HG03060 (cell line): ENCODE data around the gene VPS13D.
"Not testable (repeated sequence)": the region's sequence is repeated elsewhere in the genome, so short reads cannot be mapped to it uniquely, and the experiment has no call there.

Source experiments
- ATAC-seq: cut with Tn5 transposase; IDR thresholded peaks from one replicate; pipeline ENCODE4 v1.9.1; 2021; ENCODE audit warnings: low read depth, moderate number of reproducible peaks; ENCODE audit not compliant: unreplicated experiment

VPS13D gene

GRCh38 chr1:12196641-12197482, 33.0 kb upstream of the VPS13D start:
- ATAC-seq, result no peak

- no peak for ATAC-seq
These were observed 32.3 kb upstream of the VPS13D start for GRCh38 chr1:12197483-12197880.

- ATAC-seq, result no peak
These were observed 29.6 kb upstream of the VPS13D start for GRCh38 chr1:12200208-12200607.

- ATAC-seq, result no peak
These were observed 28.3 kb upstream of the VPS13D start for GRCh38 chr1:12201352-12202189.

GRCh38 chr1:12202190-12202497, 27.7 kb upstream of the VPS13D start:
- ATAC-seq, result no peak

- no peak for ATAC-seq
These were observed 27.3 kb upstream of the VPS13D start for GRCh38 chr1:12202577-12202976.

- no peak for ATAC-seq
These were observed 26.4 kb upstream of the VPS13D start for GRCh38 chr1:12203216-12204007.

- no peak for ATAC-seq
These were observed 25.7 kb upstream of the VPS13D start for GRCh38 chr1:12204140-12204539.

- ATAC-seq, result no peak
These were observed 24.8 kb upstream of the VPS13D start for GRCh38 chr1:12204754-12205658.

GRCh38 chr1:12206238-12206637, 23.6 kb upstream of the VPS13D start:
- no peak for ATAC-seq

- ATAC-seq, result no peak
These were observed 22.9 kb upstream of the VPS13D start for GRCh38 chr1:12206792-12207424.

- ATAC-seq, result no peak
These were observed 21.6 kb upstream of the VPS13D start for GRCh38 chr1:12208271-12208670.

GRCh38 chr1:12208764-12209494, 20.9 kb upstream of the VPS13D start:
- ATAC-seq, result no peak

- ATAC-seq, result no peak
These were observed 20.4 kb upstream of the VPS13D start for GRCh38 chr1:12209495-12209832.

GRCh38 chr1:12215118-12215961, 14.5 kb upstream of the VPS13D start:
- ATAC-seq, result no peak

- ATAC-seq, result no peak
These were observed 10.0 kb upstream of the VPS13D start for GRCh38 chr1:12219800-12220199.

- no peak for ATAC-seq
These were observed 8.9 kb upstream of the VPS13D start for GRCh38 chr1:12220890-12221289.

- not testable (repeated sequence) for ATAC-seq
These were observed 7.1 kb upstream of the VPS13D start for GRCh38 chr1:12222700-12223099.
